Measurements from ENCODE around the gene LRFN5. TPM values are rescaled to one million over a fixed set of nuclear protein-coding genes. Genes with fewer than 3 reads are reported as not detected.

LRFN5 gene
- total and polyA plus RNA-seq, 2 of the 8 experiments (the other 6 are each of a cell fraction or from before 2014, with no cell fraction given): 0.85 to 4.7 TPM

DNA sequence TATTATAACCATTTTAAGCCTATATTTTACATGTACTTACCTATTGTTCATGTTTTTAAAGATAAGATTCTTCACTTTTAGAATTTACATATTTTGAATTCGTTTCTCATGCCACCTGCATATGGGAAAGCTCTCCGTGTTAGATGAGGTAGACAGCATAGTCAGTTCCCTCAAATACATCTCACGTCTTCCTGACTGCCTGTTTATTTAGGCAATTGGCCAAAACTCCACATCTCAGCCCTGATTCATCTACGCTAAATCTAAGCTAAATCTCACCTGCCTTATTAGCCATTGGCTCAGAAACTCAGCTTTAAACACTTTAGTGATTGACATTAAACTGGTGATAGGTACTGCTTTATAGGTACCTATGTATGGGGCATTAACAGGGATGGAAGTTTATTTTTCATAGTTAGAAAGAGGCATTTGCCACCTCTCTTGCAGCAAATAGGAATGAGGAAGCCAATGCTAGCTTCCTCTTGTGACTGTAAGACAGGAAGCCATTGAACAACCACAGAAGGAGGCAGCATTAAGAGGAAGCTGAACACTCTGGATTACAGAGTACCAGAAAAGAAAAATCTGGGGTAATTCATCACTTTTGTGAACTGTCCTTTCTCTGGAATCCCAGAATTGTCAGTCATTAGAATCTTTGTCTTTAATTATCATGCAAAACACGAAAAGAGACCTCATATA is 111.9 kb downstream of the LRFN5 start (continued):
- TF ChIP-seq HDAC2 (IDR thresholded peaks at IDR 0.05; ENCODE audit: borderline replicate concordance in 1 of 2, low read depth in 2 of 2, low read length in 2 of 2) (no peak), CBX8 (IDR thresholded peaks at IDR 0.05; ENCODE audit: borderline replicate concordance, low read depth, low read length) (no peak), SP1 (IDR thresholded peaks at IDR 0.05; ENCODE audit: low read depth, low read length) (no peak), POLR2A (IDR thresholded peaks at IDR 0.05; ENCODE audit: control extremely low read depth in 1 of 2, low read depth in 2 of 2, low read length in 2 of 2) (no peak)

Measured in H1 (cell line).